BLaER1 (cell line): ENCODE data around the gene UNC50.

Source experiments
- H3K27ac ChIP-seq: shearing (Covaris generic); formaldehyde crosslinking; 2 replicates; pipeline ENCODE4 v1.8.1; 2022
- H3K27me3 ChIP-seq: shearing (Covaris generic); formaldehyde crosslinking; 2 replicates; pipeline ENCODE4 v1.8.1; 2022
- H3K36me3 ChIP-seq: shearing (Covaris generic); formaldehyde crosslinking; 2 replicates; pipeline ENCODE4 v1.8.1; 2022
- H3K4me1 ChIP-seq: shearing (Covaris generic); formaldehyde crosslinking; 2 replicates; pipeline ENCODE4 v1.8.1; 2022
- H3K4me2 ChIP-seq: shearing (Covaris generic); formaldehyde crosslinking; 2 replicates; pipeline ENCODE4 v1.8.1; 2022
- H3K4me3 ChIP-seq: shearing (Covaris generic); formaldehyde crosslinking; 2 replicates; pipeline ENCODE4 v1.8.1; 2022
- H3K9ac ChIP-seq: shearing (Covaris generic); formaldehyde crosslinking; 2 replicates; pipeline ENCODE4 v1.8.1; 2022
- H3K9me3 ChIP-seq: shearing (Covaris generic); formaldehyde crosslinking; 2 replicates; pipeline ENCODE4 v1.8.1; 2022
- H4K20me1 ChIP-seq: shearing (Covaris generic); formaldehyde crosslinking; 2 replicates; pipeline ENCODE4 v1.8.1; 2022
- Cebpa-rat ChIP-seq: shearing (Covaris generic); IDR thresholded peaks from 2 replicates; pipeline ENCODE4 v1.8.1; 2022

UNC50 gene

GRCh38 chr2:98576666-98577312 is 31.6 kb upstream of the UNC50 start:
- Histone ChIP-seq H4K20me1 (no peaks in the 10 kb centered on the region), H3K9ac (no peak overlapping the region), H3K4me1 (peaks cover 8% of the 10 kb centered on the region; the same call in 1 of the 2 replicates), H3K4me2 (no peak overlapping the region), H3K27me3 (no peaks in the 10 kb centered on the region), H3K36me3 (peaks cover 90% of the 10 kb centered on the region), H3K27ac (no peak overlapping the region), H3K4me3 (no peak overlapping the region), H3K9me3 (no peaks in the 10 kb centered on the region)
- no peak for TF ChIP-seq Cebpa-rat

GRCh38 chr2:98577313-98577712 is 31.1 kb upstream of the UNC50 start:
- Histone ChIP-seq H3K9me3 (no peaks in the 10 kb centered on the region), H3K27me3 (no peaks in the 10 kb centered on the region), H3K9ac (no peak overlapping the region), H3K4me1 (peaks cover 8% of the 10 kb centered on the region; the same call in 1 of the 2 replicates), H3K4me2 (no peak overlapping the region), H3K36me3 (peaks cover 90% of the 10 kb centered on the region), H3K4me3 (no peak overlapping the region), H3K27ac (no peak overlapping the region), H4K20me1 (no peaks in the 10 kb centered on the region)
- no peak for TF ChIP-seq Cebpa-rat

GRCh38 chr2:98578231-98578630 is 30.2 kb upstream of the UNC50 start:
- Histone ChIP-seq H3K4me2 (no peak overlapping the region), H3K36me3 (peaks cover 90% of the 10 kb centered on the region), H3K4me1 (peaks cover 8% of the 10 kb centered on the region; the same call in 1 of the 2 replicates), H3K27ac (no peak overlapping the region), H3K9ac (no peak overlapping the region), H3K4me3 (no peak overlapping the region), H3K9me3 (no peaks in the 10 kb centered on the region), H4K20me1 (no peaks in the 10 kb centered on the region), H3K27me3 (no peaks in the 10 kb centered on the region)
- TF ChIP-seq Cebpa-rat = no peak

GRCh38 chr2:98579926-98580325 is 28.5 kb upstream of the UNC50 start:
- H3K9me3 ChIP-seq = no peaks in the 10 kb centered on the region
- H4K20me1 ChIP-seq = no peaks in the 10 kb centered on the region
- H3K4me1 ChIP-seq = peaks cover 8% of the 10 kb centered on the region; the same call in 1 of the 2 replicates
- no peak for TF ChIP-seq Cebpa-rat
- H3K36me3 ChIP-seq = peaks cover 87% of the 10 kb centered on the region
- no peaks in the 10 kb centered on the region for H3K27me3 ChIP-seq
- H3K27ac ChIP-seq = no peak overlapping the region
- no peak overlapping the region for H3K4me2 ChIP-seq
- no peak overlapping the region for H3K4me3 ChIP-seq
- H3K9ac ChIP-seq = no peak overlapping the region

GRCh38 chr2:98580656-98581284 is 27.6 kb upstream of the UNC50 start:
- Histone ChIP-seq H3K4me3 (no peak overlapping the region), H3K9me3 (no peaks in the 10 kb centered on the region), H3K27me3 (no peaks in the 10 kb centered on the region), H4K20me1 (no peaks in the 10 kb centered on the region), H3K36me3 (peaks cover 79% of the 10 kb centered on the region), H3K4me2 (no peak overlapping the region), H3K27ac (no peak overlapping the region), H3K9ac (no peak overlapping the region), H3K4me1 (peaks cover 8% of the 10 kb centered on the region; the same call in 1 of the 2 replicates)
- no peak for TF ChIP-seq Cebpa-rat

GRCh38 chr2:98582523-98582922 is 25.9 kb upstream of the UNC50 start:
- H3K9me3 ChIP-seq = no peaks in the 10 kb centered on the region
- no peak overlapping the region for H3K9ac ChIP-seq
- no peaks in the 10 kb centered on the region for H3K27me3 ChIP-seq
- peaks cover 8% of the 10 kb centered on the region; the same call in 1 of the 2 replicates for H3K4me1 ChIP-seq
- no peak for TF ChIP-seq Cebpa-rat
- no peaks in the 10 kb centered on the region for H4K20me1 ChIP-seq
- H3K36me3 ChIP-seq = peaks cover 69% of the 10 kb centered on the region
- H3K4me3 ChIP-seq = no peak overlapping the region
- H3K27ac ChIP-seq = no peak overlapping the region
- no peak overlapping the region for H3K4me2 ChIP-seq

GRCh38 chr2:98583276-98583675 is 25.1 kb upstream of the UNC50 start:
- no peak for TF ChIP-seq Cebpa-rat

GRCh38 chr2:98583816-98584618 is 24.4 kb upstream of the UNC50 start:
- no peak for TF ChIP-seq Cebpa-rat
- no peaks in the 10 kb centered on the region for H4K20me1 ChIP-seq

More at GRCh38 chr2:98583276-98583675, 25.1 kb upstream of the UNC50 start:
- Histone ChIP-seq H3K27ac (no peak overlapping the region), H3K4me1 (peaks cover 8% of the 10 kb centered on the region; the same call in 1 of the 2 replicates), H3K9me3 (no peaks in the 10 kb centered on the region), H3K36me3 (peaks cover 62% of the 10 kb centered on the region), H3K4me2 (no peak overlapping the region), H3K4me3 (no peak overlapping the region), H3K9ac (no peak overlapping the region), H4K20me1 (no peaks in the 10 kb centered on the region), H3K27me3 (no peaks in the 10 kb centered on the region)

GRCh38 chr2:98585386-98585785 is 23.0 kb upstream of the UNC50 start:
- H3K4me3 ChIP-seq = no peak overlapping the region

More at GRCh38 chr2:98583816-98584618, 24.4 kb upstream of the UNC50 start:
- Histone ChIP-seq H3K4me1 (peaks cover 8% of the 10 kb centered on the region; the same call in 1 of the 2 replicates), H3K27ac (no peak overlapping the region), H3K36me3 (peaks cover 57% of the 10 kb centered on the region), H3K27me3 (no peaks in the 10 kb centered on the region), H3K9me3 (no peaks in the 10 kb centered on the region), H3K4me2 (no peak overlapping the region), H3K4me3 (no peak overlapping the region), H3K9ac (no peak overlapping the region)

More at GRCh38 chr2:98585386-98585785, 23.0 kb upstream of the UNC50 start:
- no peak overlapping the region for H3K27ac ChIP-seq
- H3K9me3 ChIP-seq = no peaks in the 10 kb centered on the region
- H3K27me3 ChIP-seq = no peaks in the 10 kb centered on the region
- H3K4me2 ChIP-seq = no peak overlapping the region
- H4K20me1 ChIP-seq = no peaks in the 10 kb centered on the region
- TF ChIP-seq Cebpa-rat = no peak
- peaks cover 7% of the 10 kb centered on the region; the same call in 1 of the 2 replicates for H3K4me1 ChIP-seq
- H3K36me3 ChIP-seq = peaks cover 46% of the 10 kb centered on the region
- no peak overlapping the region for H3K9ac ChIP-seq
